Activated T-helper 9 cell treated with anti-CD3 and anti-CD28 coated beads, Interleukin-2, amount 50 U/mL, for 16 hours (primary cell): ENCODE measurements around the gene GANAB.
"Not testable (repeated sequence)": the region's sequence is repeated elsewhere in the genome, so short reads cannot be mapped to it uniquely, and the experiment has no call there.

Experiments
- DNase-seq: peaks from one replicate; pipeline ENCODE4 v3.0.0-alpha.2; 2020; ENCODE audit warnings: low read depth

GANAB gene

GRCh38 chr11:62666259-62666926 lies 20.0 kb upstream of the GANAB start:
- DNase-seq, result no peak

DNA sequence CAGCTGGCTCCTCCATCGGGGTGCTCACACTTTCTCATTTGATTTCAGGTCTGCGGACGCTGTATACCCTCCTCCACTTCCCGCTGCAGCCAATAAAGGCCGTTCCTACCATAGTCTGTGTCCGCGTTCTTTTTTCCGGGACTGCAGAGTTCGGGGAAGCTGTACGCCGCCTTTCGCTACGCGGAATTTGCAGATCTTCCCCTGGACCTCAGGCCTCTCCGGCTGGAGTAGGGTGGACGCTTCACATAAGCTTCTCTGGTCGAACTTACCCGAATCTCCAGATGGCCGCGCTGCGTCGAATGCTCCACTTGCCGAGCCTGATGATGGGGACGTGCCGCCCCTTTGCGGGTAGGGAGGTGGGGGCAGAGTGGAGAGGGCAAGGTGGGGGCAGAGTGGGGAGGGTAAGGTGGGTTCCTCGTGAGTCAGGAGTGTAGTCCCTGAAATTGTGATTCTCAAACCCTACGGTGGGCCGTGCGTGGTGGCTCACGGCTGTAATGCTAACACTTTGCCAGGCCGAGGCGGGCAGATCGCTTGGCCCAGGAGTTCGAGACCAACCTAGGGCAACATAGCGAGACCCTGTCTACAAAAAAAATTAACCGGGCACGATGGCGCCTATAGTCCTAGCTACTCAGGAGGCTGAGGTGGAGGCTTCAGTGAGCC lies 19.3 kb upstream of the GANAB start:
- DNase-seq, result peak; percentile 48

DNA sequence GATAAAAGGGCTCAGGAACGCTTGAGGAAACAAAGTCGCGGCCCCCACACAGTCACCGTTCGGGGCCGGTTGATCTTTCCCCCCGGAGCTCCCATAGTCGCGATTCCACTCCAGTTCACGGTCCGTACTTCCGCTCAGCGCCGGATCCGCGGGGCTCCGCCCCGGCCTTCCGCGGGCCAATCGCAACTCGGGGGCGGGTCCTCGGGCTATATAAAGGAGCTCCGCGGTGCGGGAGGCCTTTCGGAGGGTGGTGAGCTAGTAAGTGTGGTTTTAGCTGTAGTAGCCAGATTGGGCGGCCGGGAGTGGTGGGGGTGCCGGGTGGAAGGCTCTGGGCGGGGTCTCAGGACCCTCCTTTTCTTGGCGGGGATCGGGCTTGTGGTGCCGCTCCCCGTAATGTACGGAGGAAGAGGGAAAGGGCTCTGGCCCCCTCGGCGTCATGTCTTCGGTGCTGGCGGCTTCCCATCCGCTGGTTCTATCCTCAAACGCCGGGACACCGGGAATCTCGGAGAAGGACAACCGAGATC lies 18.7 kb upstream of the GANAB start, which contains the start of the genes C11orf98 and CSKMT:
C11orf98 (minus strand) TSS at position 136 of the 524 bp plus-strand sequence; CDS start at position 95, 41 bp downstream.
CSKMT (plus strand) TSS at position 238 of the 524 bp plus-strand sequence. CDS start 568 bp downstream, outside the sequence.
- peak; percentile 91 for DNase-seq

DNA sequence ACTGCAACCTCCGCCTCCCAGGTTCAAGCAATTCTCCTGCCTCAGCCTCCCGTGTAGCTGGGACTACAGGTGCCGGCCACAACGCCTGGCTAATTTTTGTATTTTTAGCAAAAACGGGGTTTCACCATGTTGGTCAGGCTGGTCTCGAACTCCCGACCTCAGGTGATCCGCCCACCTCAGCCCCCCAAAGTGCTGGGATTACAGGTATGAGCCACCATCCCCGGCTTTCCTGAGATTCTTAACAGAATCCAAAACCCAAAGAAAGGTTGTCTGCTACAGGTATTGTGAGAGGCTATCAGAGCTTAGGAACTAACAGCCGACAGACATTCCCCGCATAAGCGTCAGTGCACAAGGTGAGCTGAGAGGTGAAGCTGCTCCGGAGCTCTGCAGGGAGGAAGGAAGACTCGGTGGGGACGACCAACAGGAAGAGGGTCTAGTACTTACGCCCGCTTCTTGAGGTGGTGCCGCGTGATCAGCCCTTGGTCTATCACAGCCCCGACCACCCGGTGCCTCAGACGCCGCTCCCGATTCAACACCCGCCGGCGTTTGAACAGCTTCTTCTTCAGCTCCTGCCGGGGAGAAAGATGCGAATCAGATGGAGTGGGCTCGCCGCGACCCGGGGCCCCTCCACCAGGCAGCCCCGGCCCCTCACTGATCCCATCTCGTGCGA lies 18.1 kb upstream of the GANAB start:
- peak; percentile 36 for DNase-seq

DNA sequence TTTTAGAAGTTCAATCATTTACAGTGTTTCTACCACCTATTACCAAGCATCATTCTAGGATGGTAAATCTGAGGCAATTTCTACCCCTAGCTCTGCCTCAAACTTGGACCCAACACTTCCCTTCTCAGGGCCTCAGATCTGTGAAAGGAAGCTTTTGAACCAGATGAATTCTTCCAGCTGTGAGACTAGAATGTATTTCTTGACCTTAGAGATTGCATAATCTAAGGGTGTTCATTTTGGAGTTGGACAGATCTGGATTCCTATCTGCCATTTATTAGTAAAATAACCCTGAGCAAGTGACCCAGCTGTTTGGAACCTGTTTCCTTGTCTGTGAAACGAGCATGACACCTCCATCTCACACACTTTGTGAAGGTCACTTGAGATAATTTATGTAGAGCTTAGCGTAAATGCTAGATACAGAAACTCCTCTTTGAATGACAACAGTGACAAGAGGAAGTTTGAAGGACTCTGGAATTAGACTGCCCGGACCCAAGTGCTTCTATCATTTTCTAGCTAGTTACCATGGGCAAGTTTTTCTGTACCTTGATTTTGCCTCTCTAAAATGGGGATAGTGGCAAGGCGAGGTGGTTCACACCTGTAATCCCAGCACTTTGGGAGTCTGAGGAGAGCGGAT lies 10.5 kb upstream of the GANAB start:
- DNase-seq, result no peak

- DNase-seq, result no peak
Measured at GRCh38 chr11:62654297-62654696, 7.9 kb upstream of the GANAB start.

DNA sequence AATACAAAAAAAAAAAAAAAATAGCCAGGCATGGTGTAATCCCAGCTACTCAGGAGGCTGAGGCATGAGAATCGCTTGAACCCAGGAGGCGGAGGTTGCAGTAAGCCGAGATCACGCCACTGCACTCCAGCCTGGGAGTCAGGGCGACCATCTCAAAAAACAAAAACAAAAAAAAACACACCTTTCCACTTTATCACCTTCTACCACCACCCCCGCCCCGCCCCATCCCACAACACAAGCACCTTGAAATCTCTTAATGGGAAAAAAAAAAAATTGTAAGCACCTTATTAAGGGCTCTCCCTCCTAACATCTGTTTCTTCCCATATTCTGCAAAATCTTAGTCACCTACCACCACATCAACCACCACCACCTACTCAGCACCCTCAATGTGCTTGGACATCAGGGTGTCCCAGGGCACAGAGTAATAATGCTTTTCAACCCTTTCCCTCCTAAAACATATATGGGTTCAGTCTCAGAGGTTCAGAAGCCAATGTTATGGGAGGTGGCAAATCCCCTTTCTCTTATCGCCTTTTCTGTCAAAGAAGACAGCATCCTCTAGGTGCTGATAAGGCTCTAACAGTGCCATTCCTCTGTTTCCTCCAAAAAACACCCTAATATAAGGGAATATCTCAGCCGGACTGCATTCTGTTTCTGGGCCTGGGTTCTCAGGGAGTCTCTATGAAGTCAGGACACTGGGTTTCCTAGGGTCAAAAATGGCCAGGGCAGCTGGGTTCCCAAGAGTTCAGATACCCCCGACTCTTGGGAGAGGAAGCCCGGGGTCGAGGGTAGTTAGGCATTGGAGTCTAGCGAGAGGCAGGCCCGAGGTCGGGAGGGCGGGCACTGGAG lies 6.0 kb upstream of the GANAB start:
- DNase-seq, result no peak

DNA sequence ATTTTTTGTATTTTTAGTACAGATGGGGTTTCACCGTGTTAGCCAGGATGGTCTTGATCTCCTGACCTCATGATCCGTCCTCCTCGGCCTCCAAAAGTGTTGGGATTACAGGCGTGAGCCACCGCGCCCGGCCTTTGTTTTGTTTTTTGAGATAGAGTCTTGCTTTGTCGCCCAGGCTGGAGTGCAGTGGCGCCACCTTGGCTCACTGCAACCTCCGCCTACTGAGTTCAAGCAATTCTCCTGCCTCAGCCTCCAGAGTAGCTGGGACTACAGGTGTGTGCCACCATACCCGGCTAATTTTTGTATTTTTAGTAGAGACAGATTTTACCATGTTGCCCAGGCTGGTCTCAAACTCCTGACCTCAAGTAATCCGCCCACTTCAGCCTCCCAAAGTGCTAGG lies 3.9 kb upstream of the GANAB start:
- not testable (repeated sequence) for DNase-seq

DNA sequence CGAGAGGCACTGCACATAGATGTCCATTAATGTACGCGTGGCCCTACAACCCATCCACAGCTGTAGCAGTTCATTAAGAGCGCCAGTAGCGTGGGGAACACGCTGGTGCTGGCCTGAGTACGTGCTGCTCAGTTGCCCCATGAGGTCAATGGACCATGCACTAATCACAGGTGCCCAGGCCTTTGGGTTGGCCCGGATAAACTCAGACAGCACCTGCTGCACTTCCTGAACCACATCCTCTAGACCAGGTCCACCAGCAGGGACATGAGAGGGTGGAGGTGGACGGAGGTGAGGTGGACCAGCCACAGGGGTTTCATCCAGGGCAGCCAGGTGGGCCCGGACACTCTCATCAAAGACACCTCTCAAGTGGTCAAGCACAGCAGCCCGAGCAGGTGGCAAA lies 3.1 kb upstream of the GANAB start:
- no peak for DNase-seq

- no peak for DNase-seq
Measured at GRCh38 chr11:62648967-62649364, 2.6 kb upstream of the GANAB start.

DNA sequence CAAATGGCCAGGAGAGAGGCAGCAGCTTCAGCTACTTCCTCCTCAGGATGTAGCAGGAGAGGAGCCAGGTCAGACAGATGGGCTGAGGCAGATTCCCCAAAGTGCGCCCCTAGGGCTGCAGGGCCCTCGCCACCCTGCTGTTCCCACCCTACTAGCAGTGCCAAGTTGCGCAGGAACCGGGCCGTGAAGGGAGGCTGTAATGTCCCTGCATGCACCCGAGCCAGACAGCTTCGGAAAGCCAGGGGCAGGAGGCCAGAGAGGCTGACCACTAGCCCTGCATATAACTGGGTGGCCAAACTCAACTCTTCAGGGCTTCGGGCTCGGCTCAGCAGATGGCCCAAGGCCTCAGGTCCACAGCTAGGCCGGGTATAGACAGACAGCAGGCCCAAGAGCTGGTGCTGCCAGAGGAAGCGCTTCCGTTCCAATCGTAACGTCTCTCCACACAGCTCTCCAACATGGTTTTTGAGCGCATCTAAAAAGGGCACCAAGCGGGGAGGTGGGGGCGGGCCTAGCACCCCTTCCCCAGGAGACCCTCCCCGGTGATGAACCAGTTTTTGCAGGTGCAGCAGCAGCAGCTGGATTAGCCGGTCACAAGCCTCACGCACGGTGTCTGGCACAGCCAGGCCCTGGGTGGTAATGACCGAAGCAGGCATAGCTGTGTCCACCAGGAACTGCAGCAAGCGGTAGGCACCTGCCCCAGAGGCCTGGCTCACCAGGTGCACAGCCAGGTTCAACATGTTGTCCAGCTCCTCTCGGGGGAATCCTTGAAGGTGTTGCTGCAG lies 2.0 kb upstream of the GANAB start:
- no peak for DNase-seq

- no peak for DNase-seq
Measured at GRCh38 chr11:62647609-62648005, 1.2 kb upstream of the GANAB start.

DNA sequence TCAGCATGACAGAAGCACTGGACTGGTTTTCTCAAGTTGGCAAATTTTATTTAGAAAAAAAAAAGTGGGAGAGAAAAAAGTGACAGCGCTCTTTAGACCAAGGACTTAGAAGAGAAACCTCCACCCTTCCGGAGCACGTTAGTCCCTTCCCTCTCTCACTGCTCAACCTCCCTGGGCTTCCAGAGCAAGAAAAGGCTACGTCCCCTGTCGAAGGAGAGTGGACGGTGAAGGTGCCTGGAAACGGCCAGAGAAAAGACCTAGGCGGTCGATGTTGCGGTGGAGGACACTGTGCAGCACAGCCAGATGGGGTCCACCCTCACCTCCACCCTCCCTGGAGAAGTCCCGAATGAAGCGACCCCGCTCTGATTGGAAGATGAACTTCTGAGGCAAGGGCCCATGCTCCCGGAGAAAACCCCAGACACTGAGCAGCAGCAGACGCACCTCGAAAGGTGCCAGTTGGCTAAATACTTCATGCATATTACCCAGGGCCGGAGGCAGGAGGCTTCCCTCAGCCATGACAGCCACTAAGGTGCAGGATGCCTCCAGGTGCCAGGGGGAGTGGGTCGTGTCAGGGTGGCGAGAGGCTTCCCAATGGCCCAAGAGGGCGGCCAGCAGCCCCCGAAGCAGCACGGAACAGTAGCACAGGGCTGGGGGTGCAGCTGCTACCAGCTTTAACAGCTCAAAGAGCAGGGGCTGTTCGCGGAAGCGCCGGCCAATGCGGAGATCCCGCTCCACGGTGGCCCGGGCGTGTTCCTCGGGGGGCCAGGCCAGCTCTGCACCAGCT lies 604 bp upstream of the GANAB start:
- DNase-seq, result no peak

DNA sequence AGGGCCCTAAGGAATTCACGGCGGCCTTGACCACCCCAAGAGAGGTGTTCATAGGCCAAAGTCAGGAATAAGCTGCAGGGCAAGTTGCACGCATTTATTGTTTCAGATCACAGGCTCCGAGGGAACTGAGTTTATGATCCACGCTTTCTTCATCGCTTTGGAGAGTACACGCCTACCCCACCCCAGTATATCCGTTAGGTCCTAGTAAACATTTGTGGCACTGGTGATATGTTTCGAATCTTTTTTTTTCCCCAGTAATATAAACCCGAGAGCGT lies 805 bp downstream of the GANAB start:
- DNase-seq, result no peak

GRCh38 chr11:62644220-62644619 lies 2.2 kb downstream of the GANAB start:
- no peak for DNase-seq

GRCh38 chr11:62632492-62632891 lies 13.9 kb downstream of the GANAB start:
- no peak for DNase-seq

DNA sequence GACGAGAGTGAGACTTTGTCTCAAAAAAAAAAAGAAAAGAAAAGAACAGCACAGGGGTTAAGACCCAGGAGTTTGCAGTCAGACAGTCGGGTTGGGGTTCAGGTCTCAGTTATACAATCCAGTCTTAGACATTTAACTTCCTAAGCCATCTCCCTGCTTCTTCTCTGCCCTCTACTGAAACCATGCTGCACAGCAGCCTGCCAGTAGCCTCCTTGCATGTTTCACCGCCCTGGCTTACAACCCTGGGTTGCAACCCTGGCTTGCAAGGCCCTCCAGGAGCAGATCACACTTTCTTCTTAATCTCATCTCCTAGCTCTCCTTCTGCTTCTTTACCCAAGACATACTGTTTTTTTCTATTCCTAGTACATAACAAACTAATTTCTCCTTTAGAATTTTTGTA lies 18.7 kb downstream of the GANAB start:
- no peak for DNase-seq

DNA sequence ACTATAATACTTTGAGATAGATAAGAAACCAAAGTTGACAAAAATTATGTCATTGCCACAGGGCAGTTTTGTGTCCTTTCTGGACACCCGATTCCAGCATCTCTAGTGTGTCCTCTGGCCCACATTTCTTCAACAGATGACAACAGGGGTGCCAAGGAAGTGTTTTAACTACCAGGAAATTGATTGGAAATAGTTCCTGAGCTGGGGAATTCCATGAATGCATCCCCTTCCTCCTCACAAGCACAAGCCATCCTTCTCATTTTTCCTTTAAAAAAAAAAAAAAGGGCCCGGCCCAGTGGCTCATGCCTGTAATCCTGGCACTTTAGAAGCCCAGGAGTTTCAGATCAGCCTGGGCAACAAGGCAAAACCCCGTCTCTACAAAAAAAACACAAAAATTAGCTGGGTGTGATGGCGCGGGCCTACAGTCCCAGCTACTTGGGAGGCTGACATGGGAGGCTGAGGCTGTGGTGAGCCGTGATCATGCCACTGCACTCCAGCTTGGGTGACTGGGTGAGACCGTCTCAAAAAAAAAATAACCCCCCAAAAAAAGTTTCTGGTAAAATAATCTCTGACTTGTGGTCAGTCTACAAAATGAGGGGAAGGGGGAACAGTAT lies 23.8 kb downstream of the GANAB start:
- no peak for DNase-seq

- DNase-seq, result peak; percentile 95
Measured at GRCh38 chr11:62621567-62622470, 24.6 kb downstream of the GANAB start, which contains the start of gene B3GAT3. Gene B3GAT3 (minus strand): TSS chr11:62621986. CDS start chr11:62621947, 39 bp downstream.
